GM12872 (cell line): ENCODE data around the gene PRR14.

Experiments used
- CTCF ChIP-seq: IDR thresholded peaks from 3 replicates; pipeline ENCODE4 v1.5.1; 2011; ENCODE audit warnings: low read depth, mild to moderate bottlenecking, low read length, moderate library complexity; ENCODE audit not compliant: insufficient read depth

PRR14 gene

DNA sequence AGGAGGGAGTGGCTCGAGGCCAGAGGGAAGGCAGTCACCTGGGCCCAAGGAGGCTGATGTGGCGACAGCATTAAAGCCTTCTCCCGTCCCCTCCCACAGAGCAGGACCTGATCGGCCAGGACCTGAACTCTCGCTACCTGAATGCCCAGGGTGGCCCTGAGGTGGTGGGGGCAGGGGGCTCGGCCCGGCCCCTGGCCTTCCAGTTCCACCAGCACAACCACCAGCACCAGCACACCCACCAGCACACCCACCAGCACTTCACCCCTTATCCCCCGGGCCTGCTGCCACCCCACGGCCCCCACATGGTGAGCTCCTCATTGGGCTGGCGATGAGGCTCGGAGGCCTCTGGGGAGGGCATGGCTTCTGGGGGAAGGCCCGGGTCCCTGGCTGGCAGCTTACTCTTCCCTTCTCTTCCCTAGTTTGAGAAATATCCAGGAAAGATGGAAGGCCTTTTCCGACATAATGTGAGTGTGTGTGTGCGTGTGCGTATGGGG, 13.9 kb downstream of the PRR14 start:
- no peak for TF ChIP-seq CTCF

- no peak for TF ChIP-seq CTCF
Measured at GRCh38 chr16:30665155-30665829, 14.5 kb downstream of the PRR14 start.

DNA sequence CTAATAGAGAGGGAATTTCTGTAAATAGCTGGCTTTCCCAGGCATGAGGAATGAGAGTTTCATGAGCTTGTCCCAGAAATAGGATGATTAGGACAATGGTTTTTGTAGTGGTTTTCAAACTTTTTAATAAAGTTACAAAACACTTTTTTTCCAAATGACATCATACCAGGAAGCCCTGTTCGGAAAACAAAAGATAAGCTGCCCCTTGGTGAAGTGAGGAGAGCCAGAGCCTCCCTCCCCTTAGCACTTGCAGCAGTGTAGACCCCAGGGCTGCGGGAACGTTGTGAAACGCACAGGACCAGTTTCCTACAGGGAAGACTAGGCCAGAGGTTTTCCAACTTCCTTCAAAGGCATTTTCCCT, 15.1 kb downstream of the PRR14 start:
- TF ChIP-seq CTCF: no peak

GRCh38 chr16:30666681-30667080, 15.9 kb downstream of the PRR14 start:
- TF ChIP-seq CTCF: no peak

GRCh38 chr16:30667361-30667905, 16.7 kb downstream of the PRR14 start:
- no peak for TF ChIP-seq CTCF

GRCh38 chr16:30668393-30668792, 17.6 kb downstream of the PRR14 start:
- TF ChIP-seq CTCF: no peak

DNA sequence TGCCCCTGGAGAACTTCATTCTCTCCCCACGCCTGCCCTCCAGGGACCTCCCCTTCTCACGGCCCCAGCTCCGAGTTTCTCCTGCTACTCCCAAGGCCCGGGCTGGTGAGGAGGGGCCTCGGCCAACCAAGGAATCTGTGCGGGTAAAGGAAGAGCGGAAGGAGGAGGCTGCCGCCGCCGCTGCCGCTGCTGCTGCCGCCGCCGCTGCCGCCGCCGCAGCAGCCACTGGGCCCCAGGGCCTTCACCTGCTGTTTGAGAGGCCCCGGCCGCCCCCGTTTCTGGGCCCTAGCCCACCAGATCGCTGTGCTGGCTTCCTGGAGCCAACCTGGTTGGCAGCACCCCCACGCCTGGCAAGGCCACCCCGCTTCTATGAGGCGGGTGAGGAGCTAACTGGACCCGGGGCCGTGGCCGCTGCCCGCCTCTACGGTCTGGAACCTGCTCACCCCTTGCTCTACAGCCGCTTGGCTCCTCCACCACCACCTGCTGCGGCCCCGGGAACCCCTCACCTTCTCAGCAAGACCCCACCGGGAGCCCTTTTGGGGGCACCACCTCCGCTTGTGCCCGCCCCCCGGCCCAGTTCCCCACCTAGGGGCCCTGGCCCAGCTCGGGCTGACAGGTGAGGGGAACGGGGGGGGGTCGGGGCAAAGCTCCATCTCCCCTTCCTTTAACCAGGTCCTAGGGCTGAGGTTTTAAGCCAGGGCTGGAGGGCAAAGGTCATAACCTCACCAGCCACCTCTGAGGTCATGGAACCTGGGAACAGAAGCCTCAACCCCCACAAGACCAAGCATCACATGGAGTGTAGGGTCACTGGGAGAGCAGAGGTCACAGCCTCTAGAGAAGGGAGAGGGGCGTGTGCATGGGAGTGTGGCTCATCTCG, 18.5 kb downstream of the PRR14 start:
- no peak for TF ChIP-seq CTCF
